PC-3 (cell line): ENCODE results near the gene STRIP2.

Experiments used
- CTCF ChIP-seq: fragments of 300-600 bp; sonication (generic); conservative IDR thresholded peaks from 2 replicates; pipeline ENCODE4 v1.5.1; 2017; ENCODE audit warnings: antibody characterized with exemption, low read depth, mild to moderate bottlenecking, low read length
- EZH2 ChIP-seq: fragments of 300-600 bp; sonication (generic); IDR thresholded peaks from one replicate; pipeline ENCODE4 v1.6.1; 2017; ENCODE audit warnings: antibody characterized with exemption, mild to moderate bottlenecking, low read length; ENCODE audit not compliant: unreplicated experiment

GRCh38 chr7:129388333-129389098, 45.7 kb upstream of the STRIP2 start:
- TF ChIP-seq EZH2 (no peak), CTCF (no peak)
